ENCODE results near the gene FUBP3.

DNA sequence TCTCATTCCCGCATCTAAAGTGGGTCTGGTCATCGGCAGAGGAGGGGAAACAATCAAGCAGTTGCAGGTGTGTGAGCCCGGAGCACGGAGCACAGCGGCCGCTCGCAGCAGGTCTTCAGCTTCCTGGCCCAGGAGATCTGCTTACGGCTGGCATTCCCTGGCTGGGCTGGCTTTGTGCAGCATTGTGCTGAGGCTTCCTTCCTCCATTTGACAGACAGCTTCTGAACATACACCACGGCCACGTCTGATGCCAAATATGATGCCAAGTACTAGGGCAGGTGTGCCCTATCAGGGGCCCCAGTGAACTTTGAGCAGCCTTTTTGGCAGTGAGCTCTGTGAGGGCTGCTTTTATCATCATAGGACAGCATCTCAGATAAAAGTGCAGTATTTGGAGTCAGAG is 37.1 kb downstream of the FUBP3 start:
- TF ChIP-seq EZH2 (IDR thresholded peaks at IDR 0.05): no peak
- TF ChIP-seq, protein P1, sequence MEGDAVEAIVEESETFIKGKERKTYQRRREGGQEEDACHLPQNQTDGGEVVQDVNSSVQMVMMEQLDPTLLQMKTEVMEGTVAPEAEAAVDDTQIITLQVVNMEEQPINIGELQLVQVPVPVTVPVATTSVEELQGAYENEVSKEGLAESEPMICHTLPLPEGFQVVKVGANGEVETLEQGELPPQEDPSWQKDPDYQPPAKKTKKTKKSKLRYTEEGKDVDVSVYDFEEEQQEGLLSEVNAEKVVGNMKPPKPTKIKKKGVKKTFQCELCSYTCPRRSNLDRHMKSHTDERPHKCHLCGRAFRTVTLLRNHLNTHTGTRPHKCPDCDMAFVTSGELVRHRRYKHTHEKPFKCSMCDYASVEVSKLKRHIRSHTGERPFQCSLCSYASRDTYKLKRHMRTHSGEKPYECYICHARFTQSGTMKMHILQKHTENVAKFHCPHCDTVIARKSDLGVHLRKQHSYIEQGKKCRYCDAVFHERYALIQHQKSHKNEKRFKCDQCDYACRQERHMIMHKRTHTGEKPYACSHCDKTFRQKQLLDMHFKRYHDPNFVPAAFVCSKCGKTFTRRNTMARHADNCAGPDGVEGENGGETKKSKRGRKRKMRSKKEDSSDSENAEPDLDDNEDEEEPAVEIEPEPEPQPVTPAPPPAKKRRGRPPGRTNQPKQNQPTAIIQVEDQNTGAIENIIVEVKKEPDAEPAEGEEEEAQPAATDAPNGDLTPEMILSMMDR (IDR thresholded peaks at IDR 0.05): no peak

Measured in neural progenitor cell (in vitro differentiated cells).